Hepatocyte (in vitro differentiated cells): ENCODE data around the gene TBCEL. TPM values are rescaled to one million over a fixed set of nuclear protein-coding genes. Genes with fewer than 3 reads are reported as not detected.

Experiments used
- DNase-seq: peaks from one replicate; pipeline ENCODE4 v3.0.0-alpha.2; 2016; ENCODE audit warnings: low spot score
- H2AFZ ChIP-seq: fragments of 200-600 bp; sonication (generic); 2 replicates; pipeline ENCODE4 v1.6.0; 2016; ENCODE audit warnings: antibody characterized with exemption, mild to moderate bottlenecking
- H3K27ac ChIP-seq: fragments of 200-600 bp; sonication (generic); 2 replicates; pipeline ENCODE4 v1.5.1; 2016; ENCODE audit warnings: mild to moderate bottlenecking
- H3K27me3 ChIP-seq: fragments of 200-600 bp; sonication (generic); 2 replicates; pipeline ENCODE4 v1.6.1; 2016
- H3K36me3 ChIP-seq: fragments of 200-600 bp; sonication (generic); replicated peaks from 2 replicates; pipeline ENCODE4 v1.5.1; 2016; ENCODE audit warnings: low read depth; ENCODE audit not compliant: insufficient read depth
- H3K4me1 ChIP-seq: fragments of 200-600 bp; sonication (generic); 2 replicates; pipeline ENCODE4 v1.5.1; 2016; ENCODE audit warnings: mild to moderate bottlenecking, moderate library complexity; ENCODE audit not compliant: insufficient read depth
- H3K4me2 ChIP-seq: fragments of 200-600 bp; sonication (generic); 2 replicates; pipeline ENCODE4 v1.6.0; 2016
- H3K4me3 ChIP-seq: fragments of 200-600 bp; sonication (generic); 2 replicates; pipeline ENCODE4 v1.5.1; 2016; ENCODE audit warnings: mild to moderate bottlenecking
- H3K79me2 ChIP-seq: fragments of 200-600 bp; sonication (generic); 2 replicates; pipeline ENCODE4 v1.6.0; 2017; ENCODE audit warnings: mild to moderate bottlenecking
- H3K9me2 ChIP-seq: fragments of 200-600 bp; sonication (generic); replicated peaks from 2 replicates; pipeline ENCODE4 v1.6.0; 2017; ENCODE audit warnings: mild to moderate bottlenecking; ENCODE audit not compliant: insufficient read depth
- H3K9me3 ChIP-seq: fragments of 200-600 bp; sonication (generic); 2 replicates; pipeline ENCODE4 v1.5.1; 2016; ENCODE audit warnings: low read depth, mild to moderate bottlenecking
- H4K20me1 ChIP-seq: fragments of 200-600 bp; sonication (generic); 2 replicates; pipeline ENCODE4 v1.6.0; 2016; ENCODE audit warnings: mild to moderate bottlenecking; ENCODE audit not compliant: insufficient read depth, poor library complexity, severe bottlenecking
- CTCF ChIP-seq: fragments of 200-600 bp; sonication (generic); IDR thresholded peaks from 2 replicates; pipeline ENCODE4 v1.5.1; 2016; ENCODE audit warnings: antibody characterized with exemption, mild to moderate bottlenecking; ENCODE audit not compliant: poor library complexity
- EZH2 ChIP-seq: fragments of 200-600 bp; sonication (generic); IDR thresholded peaks from 2 replicates; pipeline ENCODE4 v1.6.1; 2016; ENCODE audit warnings: antibody characterized with exemption, mild to moderate bottlenecking, borderline replicate concordance
- EZH2phosphoT487 ChIP-seq: fragments of 200-600 bp; sonication (generic); IDR thresholded peaks from one replicate; pipeline ENCODE4 v1.6.1; 2018; ENCODE audit warnings: antibody characterized with exemption, mild to moderate bottlenecking, low read depth, moderate library complexity; ENCODE audit not compliant: unreplicated experiment, severe bottlenecking
- WGBS: methylation state at CpG from one replicate; pipeline ENCODE4 v1.1.6; 2016; ENCODE audit warnings: low lambda C conversion rate; ENCODE audit errors: missing lambda C conversion rate; 5-methylcytosine and 5-hydroxymethylcytosine counted together
- polyA plus RNA-seq: library from polyadenylated mRNA; unstranded; fragments of >200 nt; fragmentation: Nextera tagmentation; extraction: Ambion mirVana; gene quantifications from 2 replicates; pipeline ENCODE4 v1.2.1, GENCODE V29; 2016
- total RNA-seq: library from RNA; depleted of rRNA; stranded (reverse); fragments of >200 nt; gene quantifications from 2 replicates; pipeline ENCODE4 v1.2.3, GENCODE V29; 2014

The TBCEL gene
- total and polyA plus RNA-seq, 2 experiments from 2014 or later: 7.2 to 19.3 TPM

GRCh38 chr11:121105063-121105480, 81.2 kb downstream of the TBCEL start:
- no peaks in the 10 kb centered on the region for H3K9me2 ChIP-seq

GRCh38 chr11:121105481-121106195, 81.7 kb downstream of the TBCEL start:
- no peaks in the 10 kb centered on the region for H3K36me3 ChIP-seq
- no peaks in the 10 kb centered on the region for H4K20me1 ChIP-seq
- no peaks in the 10 kb centered on the region for H3K79me2 ChIP-seq
- no peak for DNase-seq
- no peak overlapping the region for H2AFZ ChIP-seq
- no peaks in the 10 kb centered on the region for H3K9me2 ChIP-seq
- H3K9me3 ChIP-seq: no peaks in the 10 kb centered on the region
- 81% methylated on average over 6 of the region's 6 CpGs for whole genome bisulfite sequencing
- TF ChIP-seq CTCF (no peak), EZH2 (no peak), EZH2phosphoT487 (no peak)
- peaks cover under 1% of the 10 kb centered on the region for H3K4me1 ChIP-seq
- H3K4me3 ChIP-seq: no peak overlapping the region
- H3K27ac ChIP-seq: no peak overlapping the region
- H3K4me2 ChIP-seq: no peak overlapping the region
- H3K27me3 ChIP-seq: peaks cover 5% of the 10 kb centered on the region

More at GRCh38 chr11:121105063-121105480, 81.2 kb downstream of the TBCEL start:
- TF ChIP-seq CTCF: no peak
- no peak for TF ChIP-seq EZH2
- TF ChIP-seq EZH2phosphoT487: no peak
- no peak for DNase-seq
- Histone ChIP-seq H3K4me2 (no peak overlapping the region), H3K79me2 (no peaks in the 10 kb centered on the region), H3K27me3 (peaks cover 5% of the 10 kb centered on the region), H3K9me3 (no peaks in the 10 kb centered on the region), H3K4me3 (no peak overlapping the region), H3K27ac (no peak overlapping the region), H3K36me3 (no peaks in the 10 kb centered on the region), H3K4me1 (peaks cover 7% of the 10 kb centered on the region), H2AFZ (no peak overlapping the region), H4K20me1 (no peaks in the 10 kb centered on the region)
- WGBS: 67% methylated on average over 4 of the region's 4 CpGs

- Histone ChIP-seq H3K36me3 (no peaks in the 10 kb centered on the region), H2AFZ (no peak overlapping the region), H3K27me3 (peaks cover 6% of the 10 kb centered on the region), H4K20me1 (no peaks in the 10 kb centered on the region), H3K4me1 (no peaks in the 10 kb centered on the region), H3K9me2 (no peaks in the 10 kb centered on the region), H3K79me2 (no peaks in the 10 kb centered on the region), H3K9me3 (no peaks in the 10 kb centered on the region), H3K4me2 (no peak overlapping the region), H3K4me3 (no peak overlapping the region), H3K27ac (no peak overlapping the region)
- 87% methylated on average over 5 of the region's 5 CpGs for whole genome bisulfite sequencing
- no peak for DNase-seq
- no peak for TF ChIP-seq EZH2
- no peak for TF ChIP-seq EZH2phosphoT487
- TF ChIP-seq CTCF: no peak
Observed at GRCh38 chr11:121106812-121107211, 82.9 kb downstream of the TBCEL start.

GRCh38 chr11:121108413-121108812, 84.5 kb downstream of the TBCEL start:
- Histone ChIP-seq H3K4me3 (no peak overlapping the region), H3K79me2 (no peaks in the 10 kb centered on the region), H3K4me2 (no peak overlapping the region), H4K20me1 (no peaks in the 10 kb centered on the region), H2AFZ (no peak overlapping the region), H3K9me3 (no peaks in the 10 kb centered on the region), H3K36me3 (no peaks in the 10 kb centered on the region), H3K27me3 (peaks cover 9% of the 10 kb centered on the region), H3K27ac (no peak overlapping the region), H3K4me1 (no peaks in the 10 kb centered on the region), H3K9me2 (no peaks in the 10 kb centered on the region)
- TF ChIP-seq EZH2phosphoT487: no peak
- TF ChIP-seq EZH2: no peak
- TF ChIP-seq CTCF: no peak
- 83% methylated on average over 1 of the region's 1 CpG for WGBS
- DNase-seq: no peak
